HG02870 (cell line): ENCODE data around the gene NEURL1.

ENCODE experiments used
- ATAC-seq: cut with Tn5 transposase; IDR thresholded peaks from one replicate; pipeline ENCODE4 v1.9.1; 2021; ENCODE audit warnings: mild to moderate bottlenecking, moderate library complexity; ENCODE audit not compliant: unreplicated experiment

The NEURL1 gene

GRCh38 chr10:103559776-103560175 is 66.3 kb downstream of the NEURL1 start:
- no peak for ATAC-seq

DNA sequence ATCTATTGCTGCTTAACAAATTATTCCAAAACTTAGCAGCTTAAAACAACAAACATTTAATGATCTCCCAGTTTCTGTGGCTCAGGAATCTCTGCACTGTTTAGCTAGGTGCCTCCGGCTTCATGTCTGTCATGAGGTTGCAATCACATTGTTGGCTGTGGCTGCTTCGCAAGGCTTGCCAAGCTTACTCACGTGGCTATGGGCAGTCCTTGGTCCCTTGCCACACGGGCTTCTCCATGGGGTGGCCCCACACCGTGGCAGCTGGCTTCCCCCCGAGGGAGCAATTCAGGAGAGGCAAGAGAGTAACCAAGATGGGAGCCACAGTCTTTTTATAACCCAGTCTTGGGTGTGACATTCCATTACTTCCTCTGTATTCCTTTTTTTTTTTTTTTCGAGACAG is 67.4 kb downstream of the NEURL1 start:
- ATAC-seq, result no peak

GRCh38 chr10:103562383-103562782 is 68.9 kb downstream of the NEURL1 start:
- no peak for ATAC-seq

GRCh38 chr10:103563231-103564115 is 70.0 kb downstream of the NEURL1 start:
- no peak for ATAC-seq

DNA sequence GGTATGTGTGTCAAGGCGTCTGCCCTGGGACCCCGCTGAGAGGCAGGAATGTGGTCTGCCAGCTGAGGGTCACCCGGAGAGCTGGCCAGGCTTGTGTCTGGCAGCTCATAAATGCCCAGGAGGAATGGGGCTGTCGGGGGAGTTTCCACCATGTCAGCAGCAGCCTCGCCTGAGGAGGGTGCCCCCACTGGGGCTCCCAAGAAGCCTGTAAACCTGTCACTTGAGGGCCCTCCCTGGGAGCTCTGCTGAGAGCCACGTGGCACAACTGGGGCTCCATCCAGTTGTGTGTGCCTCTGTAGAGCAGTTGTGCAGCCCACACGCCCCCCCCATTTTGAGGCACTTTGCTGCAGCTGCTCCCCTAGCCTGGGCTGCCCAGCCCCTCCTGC is 70.6 kb downstream of the NEURL1 start:
- no peak for ATAC-seq

DNA sequence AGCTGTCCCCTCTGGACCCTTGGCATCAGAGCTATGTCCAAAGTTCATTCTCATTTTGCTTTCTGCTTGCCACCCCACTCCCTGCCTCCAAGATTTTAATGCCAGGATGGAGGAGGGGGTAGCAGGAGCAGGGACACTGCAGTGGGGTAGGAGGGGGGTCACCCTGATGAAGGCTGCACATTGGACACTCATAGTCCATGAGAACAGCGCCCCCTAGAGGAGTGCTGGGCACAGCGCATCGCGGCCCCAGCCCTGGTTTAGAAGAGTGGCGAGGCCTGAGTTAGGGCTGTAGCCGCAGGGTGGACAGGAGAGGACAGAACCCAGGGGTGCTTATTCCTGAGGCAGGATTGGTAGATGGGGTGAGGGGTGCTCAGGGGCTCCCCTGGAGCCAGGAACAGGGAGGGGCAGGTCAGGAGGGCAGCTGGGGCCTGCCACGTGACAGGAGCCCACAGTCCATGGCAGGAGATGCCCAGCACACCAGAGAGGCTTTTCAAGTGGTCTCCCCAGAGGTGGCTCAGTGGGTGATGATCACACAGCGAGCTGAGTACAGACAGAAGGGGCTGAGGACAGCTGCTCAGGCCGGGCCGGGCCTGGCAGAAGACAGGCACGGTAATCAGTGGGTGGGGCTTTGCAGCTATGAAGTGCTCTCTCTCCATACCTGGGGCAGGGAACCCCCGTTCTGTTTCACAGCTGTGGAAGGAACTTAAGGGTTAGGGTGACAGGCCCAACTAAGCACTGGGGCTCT is 71.4 kb downstream of the NEURL1 start:
- ATAC-seq, result no peak

DNA sequence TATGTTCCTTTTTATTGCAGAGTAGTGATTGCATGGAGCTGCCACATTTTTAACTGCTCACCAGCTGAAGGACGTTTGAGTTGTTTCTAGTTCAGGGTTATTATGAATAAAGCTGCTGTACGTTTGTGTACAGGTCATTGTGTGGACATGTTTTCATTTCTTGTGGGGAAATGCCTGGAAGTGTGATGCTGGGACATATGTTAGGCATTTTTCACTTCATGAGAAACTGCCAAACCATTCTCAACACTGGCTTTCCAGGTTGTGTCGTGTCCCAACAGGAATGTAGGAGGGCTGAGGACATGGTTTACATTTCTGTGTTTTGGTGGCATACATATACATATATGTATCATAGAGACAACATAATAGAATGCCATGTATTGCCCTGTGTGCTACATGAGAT is 73.0 kb downstream of the NEURL1 start:
- ATAC-seq, result no peak

- no peak for ATAC-seq
Observed at GRCh38 chr10:103568505-103568904, 75.0 kb downstream of the NEURL1 start.

DNA sequence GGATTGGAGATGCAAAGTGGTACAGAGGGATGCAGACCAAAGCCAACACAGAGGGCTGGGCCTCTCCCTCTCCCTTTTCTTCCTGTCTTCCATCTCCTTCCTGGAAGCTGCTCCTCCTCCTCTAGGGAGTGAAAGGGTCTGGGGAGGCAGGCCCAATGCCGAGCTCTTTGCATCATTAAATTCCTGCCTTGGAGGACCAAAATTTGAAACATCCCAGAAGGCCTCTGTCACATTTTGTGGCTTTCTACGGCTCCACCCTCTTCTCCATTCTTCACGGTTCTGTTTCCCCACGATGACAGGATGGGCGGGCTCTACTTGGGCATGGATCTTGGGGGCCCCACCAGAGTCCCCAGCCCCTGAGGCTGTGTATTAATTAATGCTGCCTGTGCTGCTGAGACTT is 76.4 kb downstream of the NEURL1 start:
- no peak for ATAC-seq

GRCh38 chr10:103570844-103571655 is 77.5 kb downstream of the NEURL1 start:
- ATAC-seq, result no peak

- ATAC-seq, result no peak
Observed at GRCh38 chr10:103571656-103571975, 78.1 kb downstream of the NEURL1 start.

DNA sequence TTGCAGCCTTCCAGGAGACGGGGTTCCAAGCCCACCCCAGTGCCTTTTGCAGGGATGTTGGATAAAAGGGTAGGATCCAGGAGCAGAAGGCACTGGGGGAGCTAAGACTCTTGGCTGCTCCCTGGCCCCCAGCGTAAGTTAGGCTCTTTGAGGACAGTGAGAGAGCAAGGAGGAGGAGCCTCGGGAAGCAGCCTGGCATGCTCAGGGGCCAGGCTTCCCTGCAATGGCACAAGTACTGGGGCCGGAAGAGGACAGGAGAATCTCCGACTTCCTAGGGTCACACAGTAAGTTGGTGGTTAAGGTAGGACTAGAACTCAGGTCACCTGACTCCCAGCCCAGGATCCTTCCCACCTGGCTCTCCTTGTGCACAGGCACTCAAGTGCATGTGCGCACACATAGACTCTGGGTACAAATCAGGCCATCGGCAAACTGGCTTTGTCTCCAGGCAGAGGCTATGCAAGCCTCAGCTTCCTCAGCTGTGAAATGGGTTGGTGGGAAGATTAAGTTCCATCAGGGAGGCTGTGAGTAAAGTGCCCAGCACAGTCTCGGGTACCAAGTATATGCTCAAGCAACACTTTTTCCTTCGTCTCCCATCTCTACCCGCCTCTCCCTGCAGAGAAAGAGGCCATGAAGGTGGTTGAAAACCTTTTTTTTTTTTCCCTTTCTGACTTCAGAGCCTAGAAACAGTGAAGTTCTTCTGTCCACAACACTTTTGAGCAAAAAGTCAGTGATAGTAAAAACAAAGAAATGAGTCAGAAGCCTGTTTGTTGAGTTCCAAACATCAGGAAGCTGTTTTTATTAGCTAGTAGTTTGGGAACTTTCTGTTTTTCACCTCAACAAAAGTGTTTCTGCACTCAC is 79.1 kb downstream of the NEURL1 start:
- no peak for ATAC-seq

GRCh38 chr10:103573205-103573487 is 79.6 kb downstream of the NEURL1 start:
- ATAC-seq, result no peak

GRCh38 chr10:103574097-103575061 is 80.9 kb downstream of the NEURL1 start:
- no peak for ATAC-seq

GRCh38 chr10:103575416-103576075 is 82.0 kb downstream of the NEURL1 start:
- no peak for ATAC-seq

DNA sequence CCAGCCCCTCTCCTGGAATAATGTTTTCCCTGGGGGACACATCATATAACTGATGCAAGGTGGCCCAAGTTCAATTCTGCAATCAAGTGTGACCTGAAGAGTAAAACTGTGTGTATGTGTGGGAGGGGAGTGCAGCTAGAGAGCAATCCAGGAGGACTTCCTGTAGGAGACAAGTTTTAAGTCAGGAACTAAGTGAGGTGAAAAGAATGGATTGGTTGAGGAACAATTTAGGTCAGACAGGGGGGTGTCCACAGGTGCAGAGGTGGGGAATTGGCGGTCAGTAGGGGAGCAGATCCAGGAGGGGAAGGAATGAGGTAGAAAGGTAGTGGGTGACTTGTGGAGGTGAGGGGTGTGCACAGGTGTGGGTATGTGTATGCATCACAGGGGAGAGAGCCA is 82.6 kb downstream of the NEURL1 start:
- ATAC-seq, result no peak

DNA sequence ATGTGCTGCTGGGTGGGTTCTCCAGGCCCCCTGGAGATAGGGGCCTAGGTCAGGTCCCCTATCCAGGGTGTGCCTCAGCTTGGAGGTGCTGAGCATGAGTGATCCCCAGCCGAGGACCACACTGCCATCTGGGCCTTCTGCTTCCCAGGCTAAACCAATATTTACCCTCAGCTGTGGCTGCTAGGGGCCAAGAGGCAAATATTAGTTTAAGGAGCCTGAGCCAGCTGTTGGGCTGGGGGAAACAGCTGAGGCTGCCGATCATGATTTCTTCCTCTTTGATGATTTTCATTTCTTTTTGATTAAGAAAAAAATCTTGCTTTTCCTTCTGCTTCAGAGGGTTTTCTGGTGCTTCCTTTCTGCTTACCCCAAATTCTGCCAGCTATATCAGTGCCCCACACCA is 83.4 kb downstream of the NEURL1 start:
- no peak for ATAC-seq

GRCh38 chr10:103578782-103579382 is 85.4 kb downstream of the NEURL1 start:
- ATAC-seq, result no peak

DNA sequence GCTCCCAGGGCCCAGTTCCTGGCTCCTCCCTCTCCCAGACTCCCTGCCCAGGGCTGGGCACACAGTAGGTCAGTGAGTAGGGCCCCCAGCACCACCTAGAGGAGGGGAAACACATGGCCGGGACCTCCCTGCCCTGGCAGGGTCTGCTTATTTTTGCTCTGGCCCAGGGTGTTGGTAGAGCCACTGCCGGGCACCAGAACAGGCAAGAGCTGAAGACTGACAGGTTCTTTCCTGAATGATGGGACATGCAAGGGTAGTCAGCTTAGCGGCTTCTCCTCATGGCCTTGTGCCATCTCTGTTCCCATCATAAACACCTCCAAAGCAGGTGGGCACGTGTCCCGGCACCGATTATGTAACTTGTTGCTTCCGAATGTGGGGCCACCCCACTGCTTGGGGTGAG is 86.5 kb downstream of the NEURL1 start:
- ATAC-seq, result no peak
